Upper lobe of right lung (tissue), 1 donor: Measurements from ENCODE around the gene INSYN1. TPM values are rescaled to one million over a fixed set of nuclear protein-coding genes. Genes with fewer than 3 reads are reported as not detected.

ENCODE experiments used
- ATAC-seq: fragments of 200-7000 bp; cut with Tn5 transposase; one replicate; pipeline ENCODE4 v1.9.1; 2020; ENCODE audit warnings: mild to moderate bottlenecking, moderate library complexity
- DNase-seq: peaks from one replicate; pipeline ENCODE4 v3.0.0-alpha.2; 2020
- H3K27ac ChIP-seq: fragments of 200-600 bp; one replicate; pipeline ENCODE4 v1.8.0; 2022
- H3K27me3 ChIP-seq: fragments of 200-600 bp; one replicate; pipeline ENCODE4 v1.8.0; 2022; ENCODE audit warnings: mild to moderate bottlenecking
- H3K36me3 ChIP-seq: fragments of 200-600 bp; one replicate; pipeline ENCODE4 v1.8.0; 2022
- H3K4me1 ChIP-seq: fragments of 200-600 bp; one replicate; pipeline ENCODE4 v1.8.0; 2022
- H3K4me3 ChIP-seq: fragments of 200-600 bp; one replicate; pipeline ENCODE4 v1.8.0; 2022; ENCODE audit warnings: mild to moderate bottlenecking
- H3K9me3 ChIP-seq: fragments of 200-600 bp; one replicate; pipeline ENCODE4 v1.8.0; 2022
- intact Hi-C: fragments of 100-400 bp; cut with DNase I; formaldehyde crosslinking; loops from one replicate; pipeline ENCODE4 v1.11.0; 2022
- total RNA-seq: library from RNA; stranded (reverse); fragmentation: NEBNext Ultra II Directional; extraction: Animal tissue kit (Norgen Biotek cat#: 25700); gene quantifications from one replicate; pipeline ENCODE4 v1.2.1, GENCODE V29; 2021
- TF ChIP-seq, protein P1 (sequence below): fragments of 200-600 bp; IDR thresholded peaks from one replicate; pipeline ENCODE4 v1.8.0; 2022; ENCODE audit warnings: antibody characterized with exemption
- donor health status: DM: no; HTN: yes; CAD: no; lungs with severe emphysema.

INSYN1 gene
- total RNA-seq, 1 donor from 2014 or later, result 6.2 TPM

DNA sequence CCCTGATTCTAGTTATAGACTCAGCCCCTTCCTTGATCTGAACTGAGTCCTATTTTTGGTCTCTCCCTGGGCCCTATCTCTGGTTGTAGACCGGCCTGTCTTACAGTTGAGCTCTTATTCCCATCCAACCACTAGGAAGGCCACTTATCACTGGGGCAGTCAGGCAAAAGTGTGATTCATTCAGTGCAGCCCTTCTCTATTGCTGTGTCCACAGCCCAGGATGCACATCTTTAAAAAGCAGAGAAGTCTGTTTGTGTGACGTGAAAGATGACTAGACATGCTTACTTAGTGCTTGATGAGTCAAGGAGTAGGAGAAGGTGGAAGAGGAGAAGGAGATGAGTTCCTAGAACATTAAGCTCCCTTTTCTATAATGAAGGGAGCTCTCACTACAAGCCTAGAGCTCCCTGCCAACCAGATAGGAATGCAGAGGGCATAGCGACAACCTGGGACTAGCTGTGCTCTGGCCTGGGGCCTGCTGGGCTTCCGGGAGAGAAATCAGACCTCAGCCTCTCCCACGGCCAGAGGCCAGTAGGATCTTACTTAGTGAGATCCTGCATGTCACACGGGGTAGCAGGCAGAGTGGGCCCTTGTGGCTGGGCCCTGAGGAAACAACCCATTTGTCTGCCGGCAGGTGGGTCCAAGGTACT is 25.7 kb downstream of the INSYN1 start:
- ATAC-seq (no peak), DNase-seq (no peak)
- Histone ChIP-seq H3K4me3 (no peak overlapping the region), H3K9me3 (no peaks in the 10 kb centered on the region), H3K27me3 (no peaks in the 10 kb centered on the region), H3K27ac (no peak overlapping the region), H3K4me1 (no peaks in the 10 kb centered on the region), H3K36me3 (no peaks in the 10 kb centered on the region)
- intact Hi-C loops, result no loop called here
- TF ChIP-seq, protein P1, sequence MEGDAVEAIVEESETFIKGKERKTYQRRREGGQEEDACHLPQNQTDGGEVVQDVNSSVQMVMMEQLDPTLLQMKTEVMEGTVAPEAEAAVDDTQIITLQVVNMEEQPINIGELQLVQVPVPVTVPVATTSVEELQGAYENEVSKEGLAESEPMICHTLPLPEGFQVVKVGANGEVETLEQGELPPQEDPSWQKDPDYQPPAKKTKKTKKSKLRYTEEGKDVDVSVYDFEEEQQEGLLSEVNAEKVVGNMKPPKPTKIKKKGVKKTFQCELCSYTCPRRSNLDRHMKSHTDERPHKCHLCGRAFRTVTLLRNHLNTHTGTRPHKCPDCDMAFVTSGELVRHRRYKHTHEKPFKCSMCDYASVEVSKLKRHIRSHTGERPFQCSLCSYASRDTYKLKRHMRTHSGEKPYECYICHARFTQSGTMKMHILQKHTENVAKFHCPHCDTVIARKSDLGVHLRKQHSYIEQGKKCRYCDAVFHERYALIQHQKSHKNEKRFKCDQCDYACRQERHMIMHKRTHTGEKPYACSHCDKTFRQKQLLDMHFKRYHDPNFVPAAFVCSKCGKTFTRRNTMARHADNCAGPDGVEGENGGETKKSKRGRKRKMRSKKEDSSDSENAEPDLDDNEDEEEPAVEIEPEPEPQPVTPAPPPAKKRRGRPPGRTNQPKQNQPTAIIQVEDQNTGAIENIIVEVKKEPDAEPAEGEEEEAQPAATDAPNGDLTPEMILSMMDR, result no peak

DNA sequence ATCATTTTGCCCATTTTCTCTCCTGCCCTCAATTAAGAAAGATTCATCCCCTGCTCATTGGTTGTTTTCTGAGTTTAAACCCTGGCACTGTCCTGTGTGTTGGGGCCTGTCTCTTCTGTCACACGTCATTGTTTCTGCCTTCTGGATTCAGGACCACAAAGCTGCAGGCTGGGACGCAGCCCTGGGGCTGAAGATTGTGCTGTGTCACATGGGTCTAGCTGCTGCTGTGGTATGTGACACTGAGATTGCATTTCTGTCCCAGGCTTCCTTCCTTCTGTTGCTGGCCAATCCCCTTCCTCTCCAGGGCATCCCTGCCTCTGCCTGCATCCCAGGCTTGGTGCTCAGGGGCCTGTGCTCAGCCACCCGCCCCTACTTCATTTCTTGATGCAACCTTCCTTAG is 28.9 kb downstream of the INSYN1 start:
- intact Hi-C loops, result no loop called here
- H3K4me1 ChIP-seq, result no peaks in the 10 kb centered on the region
- ATAC-seq (no peak), DNase-seq (no peak)
- H3K27me3 ChIP-seq, result no peaks in the 10 kb centered on the region
- no peak overlapping the region for H3K27ac ChIP-seq
- no peaks in the 10 kb centered on the region for H3K9me3 ChIP-seq
- TF ChIP-seq, protein P1, result no peak
- no peak overlapping the region for H3K4me3 ChIP-seq
- H3K36me3 ChIP-seq, result no peaks in the 10 kb centered on the region

- intact Hi-C loops, result no loop called here
Measured at GRCh38 chr15:73723191-73723590, 30.0 kb downstream of the INSYN1 start.

GRCh38 chr15:73722425-73722824 is 30.7 kb downstream of the INSYN1 start:
- TF ChIP-seq, protein P1, result no peak
- Histone ChIP-seq H3K27ac (no peak overlapping the region), H3K9me3 (no peaks in the 10 kb centered on the region), H3K36me3 (no peaks in the 10 kb centered on the region), H3K4me1 (no peaks in the 10 kb centered on the region), H3K27me3 (no peaks in the 10 kb centered on the region), H3K4me3 (no peak overlapping the region)
- no peak for DNase-seq
- intact Hi-C loops, result no loop called here
- ATAC-seq, result no peak

More at GRCh38 chr15:73723191-73723590, 30.0 kb downstream of the INSYN1 start:
- Histone ChIP-seq H3K36me3 (no peaks in the 10 kb centered on the region), H3K4me3 (no peak overlapping the region), H3K27me3 (no peaks in the 10 kb centered on the region), H3K27ac (no peak overlapping the region), H3K4me1 (no peaks in the 10 kb centered on the region), H3K9me3 (no peaks in the 10 kb centered on the region)
- TF ChIP-seq, protein P1, result no peak
- ATAC-seq (no peak), DNase-seq (no peak)

GRCh38 chr15:73718694-73719093 is 34.5 kb downstream of the INSYN1 start:
- Histone ChIP-seq H3K4me1 (peaks cover 7% of the 10 kb centered on the region), H3K27ac (no peak overlapping the region), H3K36me3 (peaks cover 4% of the 10 kb centered on the region), H3K4me3 (no peak overlapping the region), H3K9me3 (no peaks in the 10 kb centered on the region), H3K27me3 (no peaks in the 10 kb centered on the region)
- intact Hi-C loops, result no loop called here
- no peak for ATAC-seq
- TF ChIP-seq, protein P1, result no peak
- no peak for DNase-seq

GRCh38 chr15:73717802-73718201 is 35.3 kb downstream of the INSYN1 start:
- peaks cover 7% of the 10 kb centered on the region for H3K4me1 ChIP-seq
- intact Hi-C loops, result no loop called here
- no peaks in the 10 kb centered on the region for H3K27me3 ChIP-seq
- H3K27ac ChIP-seq, result no peak overlapping the region
- no peak overlapping the region for H3K4me3 ChIP-seq
- peaks cover 13% of the 10 kb centered on the region for H3K36me3 ChIP-seq
- H3K9me3 ChIP-seq, result no peaks in the 10 kb centered on the region
- TF ChIP-seq, protein P1, result no peak
- ATAC-seq, result no peak
- DNase-seq, result no peak
